A673 (cell line): ENCODE data around the gene EPHB3. TPM values are rescaled to one million over a fixed set of nuclear protein-coding genes. Genes with fewer than 3 reads are reported as not detected.
"Not testable (repeated sequence)": the region's sequence is repeated elsewhere in the genome, so short reads cannot be mapped to it uniquely, and the experiment has no call there.

Source experiments
- BruUV-seq: library from RNA; stranded (reverse); fragments of 400-500 nt; replicated peaks from 2 replicates; lab custom pipeline; 2021; lab: Mats Ljungman, UMichigan
- CTCF ChIA-PET: fragments of 300-600 bp; sonication (Branson Sonifier 250); formaldehyde crosslinking; loops from one replicate; lab custom pipeline; 2022; ENCODE audit warnings: antibody characterized with exemption; lab: Charles Lee
- POLR2A ChIA-PET: fragments of 300-600 bp; sonication (Branson Sonifier 250); formaldehyde crosslinking; loops from one replicate; lab custom pipeline; 2022; ENCODE audit warnings: antibody characterized with exemption; ENCODE audit not compliant: low non-redundant PET; lab: Charles Lee
- DNase-seq: peaks from one replicate; pipeline ENCODE4 v3.0.0-alpha.2; 2015; ENCODE audit warnings: low spot score
- H3K27ac ChIP-seq: fragments of 200-600 bp; sonication (generic); 2 replicates; pipeline ENCODE4 v1.5.1; 2016; ENCODE audit warnings: mixed run types, low read depth, mild to moderate bottlenecking, mixed read lengths, antibody characterized with exemption, low read length; ENCODE audit not compliant: poor library complexity, severe bottlenecking
- H3K27me3 ChIP-seq: fragments of 200-600 bp; sonication (generic); replicated peaks from 2 replicates; pipeline ENCODE4 v1.6.1; 2017; ENCODE audit warnings: mixed run types, low read depth, mild to moderate bottlenecking, mixed read lengths, antibody characterized with exemption, low read length; ENCODE audit not compliant: insufficient read depth, poor library complexity
- H3K36me3 ChIP-seq: fragments of 200-600 bp; sonication (generic); 2 replicates; pipeline ENCODE4 v1.6.1; 2016; ENCODE audit warnings: mixed run types, mild to moderate bottlenecking, mixed read lengths, antibody characterized with exemption, low read length; ENCODE audit not compliant: insufficient read depth, poor library complexity, severe bottlenecking
- H3K4me1 ChIP-seq: fragments of 200-600 bp; sonication (generic); 2 replicates; pipeline ENCODE4 v1.6.1; 2017; ENCODE audit warnings: mixed run types, mild to moderate bottlenecking, mixed read lengths, antibody characterized with exemption, low read length; ENCODE audit not compliant: insufficient read depth, poor library complexity, severe bottlenecking
- H3K4me3 ChIP-seq: fragments of 200-600 bp; sonication (generic); 2 replicates; pipeline ENCODE4 v1.5.1; 2016; ENCODE audit warnings: low read depth, mixed run types, mild to moderate bottlenecking, mixed read lengths, low read length; ENCODE audit not compliant: poor library complexity, severe bottlenecking
- H3K9me3 ChIP-seq: fragments of 200-600 bp; sonication (generic); 2 replicates; pipeline ENCODE4 v1.6.1; 2016; ENCODE audit warnings: mixed run types, low read depth, mild to moderate bottlenecking, mixed read lengths, antibody characterized with exemption, low read length; ENCODE audit not compliant: poor library complexity, severe bottlenecking
- CTCF ChIP-seq: fragments of 300-800, 200-600 bp; sonication (generic); conservative IDR thresholded peaks from 2 replicates; pipeline ENCODE4 v1.5.1; 2017; ENCODE audit warnings: low read depth, mild to moderate bottlenecking, antibody characterized with exemption, low read length, moderate library complexity, mixed read lengths
- EZH2 ChIP-seq: fragments of 200-600 bp; sonication (generic); IDR thresholded peaks from 2 replicates; pipeline ENCODE4 v1.6.1; 2017; ENCODE audit warnings: borderline replicate concordance, low read depth, mild to moderate bottlenecking, mixed read lengths, antibody characterized with exemption, low read length; ENCODE audit not compliant: poor library complexity, severe bottlenecking
- intact Hi-C: fragments of 100-400 bp; cut with micrococcal nuclease; formaldehyde crosslinking; loops from one replicate; pipeline ENCODE4 v1.10.0; 2022; ENCODE audit not compliant: unreplicated experiment
- total RNA-seq: library from RNA; stranded (reverse); gene quantifications from 2 replicates; pipeline ENCODE4 v1.2.3, GENCODE V29; 2021

The EPHB3 gene
- total RNA-seq, 1 experiment from 2014 or later = 15.6 TPM

GRCh38 chr3:184620475-184621119 is 59.0 kb downstream of the EPHB3 start:
- CTCF ChIA-PET = no interaction called here
- no TSS peak for BruUV-seq
- DNase-seq = no peak
- H3K27me3 ChIP-seq = no peaks in the 10 kb centered on the region
- no peak overlapping the region for H3K4me3 ChIP-seq
- H3K9me3 ChIP-seq = no peaks in the 10 kb centered on the region
- POLR2A ChIA-PET = no interaction called here
- H3K36me3 ChIP-seq = no peaks in the 10 kb centered on the region
- no peak for TF ChIP-seq EZH2
- TF ChIP-seq CTCF = no peak
- H3K4me1 ChIP-seq = no peaks in the 10 kb centered on the region
- H3K27ac ChIP-seq = no peak overlapping the region
- intact Hi-C loops = no loop called here

- BruUV-seq, POLR2A ChIA-PET: not testable (repeated sequence)
Observed at GRCh38 chr3:184622156-184622555, 60.6 kb downstream of the EPHB3 start.

GRCh38 chr3:184626923-184627322 is 65.3 kb downstream of the EPHB3 start:
- Histone ChIP-seq H3K36me3 (no peaks in the 10 kb centered on the region), H3K4me1 (no peaks in the 10 kb centered on the region), H3K27me3 (no peaks in the 10 kb centered on the region), H3K27ac (no peak overlapping the region), H3K9me3 (no peaks in the 10 kb centered on the region), H3K4me3 (no peak overlapping the region)
- TF ChIP-seq EZH2 = no peak
- no peak for TF ChIP-seq CTCF
- intact Hi-C loops = no loop called here
- POLR2A ChIA-PET = no interaction called here
- BruUV-seq = no TSS peak
- no peak for DNase-seq
- CTCF ChIA-PET = no interaction called here

More at GRCh38 chr3:184622156-184622555, 60.6 kb downstream of the EPHB3 start:
- H3K4me3 ChIP-seq, H3K36me3 ChIP-seq, H3K27me3 ChIP-seq, DNase-seq, H3K4me1 ChIP-seq, H3K9me3 ChIP-seq, intact Hi-C loops, H3K27ac ChIP-seq: not testable (repeated sequence)
- CTCF ChIA-PET = interaction anchor here (0.7 kb wide), 1 partner anchor 104 kb away, joined by 3 read pairs; no protein-coding TSS in a partner anchor

- no peaks in the 10 kb centered on the region for H3K9me3 ChIP-seq
- no peaks in the 10 kb centered on the region for H3K27me3 ChIP-seq
- H3K4me3 ChIP-seq = no peak overlapping the region
- ChIA-PET POLR2A (no interaction called here), CTCF (no interaction called here)
- no peak for DNase-seq
- H3K36me3 ChIP-seq = no peaks in the 10 kb centered on the region
- peaks cover 5% of the 10 kb centered on the region for H3K4me1 ChIP-seq
- intact Hi-C loops = no loop called here
- no peak for TF ChIP-seq CTCF
- no peak for TF ChIP-seq EZH2
- H3K27ac ChIP-seq = no peak overlapping the region
- no TSS peak for BruUV-seq
Observed at GRCh38 chr3:184629555-184630160, 68.1 kb downstream of the EPHB3 start.
